ENCODE results near the gene RAD51B.

The RAD51B gene

DNA sequence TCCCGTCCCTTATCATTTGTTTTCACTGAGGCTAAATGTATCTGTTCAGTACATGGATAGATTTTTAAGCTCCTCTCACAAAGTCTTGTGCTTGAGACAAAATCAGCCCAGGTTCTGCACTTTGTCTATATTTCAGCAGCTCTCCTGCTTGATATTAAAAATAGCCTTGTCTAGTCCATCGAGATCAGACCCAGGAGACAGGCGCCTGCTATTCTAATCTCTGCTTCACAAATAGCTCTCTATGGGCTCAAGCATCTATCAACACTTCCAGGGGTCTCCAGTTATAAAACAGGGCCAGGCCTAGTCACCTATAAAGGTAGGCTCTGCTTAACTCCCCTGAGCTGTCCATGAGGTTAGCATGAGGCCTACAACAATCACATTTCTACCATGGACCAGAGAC is 910.8 kb downstream of the RAD51B start:
- no peak for DNase-seq

DNA sequence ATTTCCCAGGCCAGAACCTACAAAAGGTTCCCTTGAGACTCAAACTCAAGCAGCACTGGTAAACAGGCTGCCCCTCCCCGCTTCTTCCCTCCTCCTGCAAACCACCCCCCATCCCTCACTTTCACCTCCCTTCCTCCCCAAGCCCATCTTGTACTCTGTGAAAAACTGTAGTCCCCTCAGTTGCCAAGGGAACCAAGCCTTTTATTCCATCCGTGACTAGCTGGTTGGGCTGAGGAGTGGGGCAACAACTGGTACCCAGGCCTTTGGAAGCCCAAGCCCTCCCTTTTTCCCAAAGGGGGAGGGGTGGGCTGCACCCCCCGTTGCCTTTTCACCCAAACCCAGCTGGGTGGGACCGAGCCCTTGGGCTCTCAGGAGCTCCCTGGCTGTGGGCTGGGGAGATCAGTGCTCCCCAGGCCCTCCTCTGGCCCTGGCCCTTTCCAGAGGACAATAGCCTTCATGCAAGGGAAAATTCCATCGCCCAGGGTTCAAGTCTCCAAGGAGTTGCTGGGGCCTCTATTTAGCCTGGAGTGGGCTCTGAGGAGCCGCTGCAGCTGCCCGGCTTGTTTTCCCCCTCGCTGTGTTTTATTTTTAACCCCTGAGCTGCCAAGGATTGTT is 911.3 kb downstream of the RAD51B start:
- no peak for DNase-seq

DNA sequence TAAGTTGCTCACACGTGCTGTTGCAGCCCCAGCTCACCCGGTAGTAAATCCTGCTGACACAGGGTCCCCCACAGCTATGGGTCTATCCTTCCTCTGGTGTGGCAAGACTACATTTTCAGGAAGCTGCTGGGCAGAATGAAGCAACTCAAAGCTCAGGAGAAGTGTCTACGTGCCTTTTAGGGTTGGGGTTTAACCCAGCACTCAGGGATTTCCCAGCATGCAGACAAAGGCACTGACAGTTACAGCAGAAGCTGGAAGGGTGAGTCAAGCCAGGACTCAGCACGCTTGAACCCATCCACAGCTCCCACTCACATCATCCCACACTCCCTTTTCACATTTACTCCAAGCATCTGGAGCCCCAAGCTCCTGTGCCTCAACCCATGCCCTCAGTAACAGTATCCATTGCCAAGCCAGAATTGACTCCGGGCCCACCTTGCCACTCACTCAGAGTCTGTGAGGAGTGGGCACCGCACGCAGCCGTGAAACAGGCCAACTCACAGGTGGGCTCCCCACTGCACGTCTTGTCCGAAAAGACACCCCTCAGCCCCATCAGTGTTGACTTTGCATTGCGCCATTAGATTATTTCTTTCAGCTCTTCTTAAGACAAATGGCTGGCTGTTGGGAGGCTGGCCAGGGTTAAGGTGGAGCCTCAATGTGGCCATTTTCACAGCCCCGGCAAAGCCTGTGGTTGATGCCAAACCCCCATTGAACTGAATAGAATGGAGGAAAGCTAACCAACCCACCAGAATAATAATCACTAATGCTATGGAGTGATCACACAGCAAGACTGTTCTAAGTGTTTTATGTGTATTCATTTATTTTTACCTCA is 913.7 kb downstream of the RAD51B start:
- DNase-seq: no peak

DNA sequence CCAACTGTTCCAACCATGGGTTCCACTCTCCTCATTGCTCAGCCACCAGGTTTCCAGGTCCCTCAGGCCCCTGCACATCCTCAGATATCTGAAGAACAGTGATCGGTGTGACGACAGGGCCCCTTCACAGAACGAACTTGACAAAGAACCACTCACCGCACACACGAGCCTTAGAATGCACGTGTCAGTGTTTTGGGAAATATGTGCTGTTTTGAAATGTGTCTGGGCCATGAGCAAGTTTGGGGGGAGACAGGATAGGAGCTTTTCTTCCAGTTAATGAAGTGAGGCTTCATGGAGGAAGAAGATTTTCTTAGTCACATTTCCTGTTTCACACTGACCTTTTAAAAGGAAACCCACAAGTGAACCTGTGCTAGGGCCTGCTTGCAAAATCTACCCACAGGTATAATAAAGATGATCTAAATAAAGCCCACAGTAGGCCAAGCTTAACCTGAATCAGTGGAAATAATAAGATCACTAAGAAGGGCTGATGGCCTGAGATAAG is 914.7 kb downstream of the RAD51B start:
- no peak for DNase-seq

DNA sequence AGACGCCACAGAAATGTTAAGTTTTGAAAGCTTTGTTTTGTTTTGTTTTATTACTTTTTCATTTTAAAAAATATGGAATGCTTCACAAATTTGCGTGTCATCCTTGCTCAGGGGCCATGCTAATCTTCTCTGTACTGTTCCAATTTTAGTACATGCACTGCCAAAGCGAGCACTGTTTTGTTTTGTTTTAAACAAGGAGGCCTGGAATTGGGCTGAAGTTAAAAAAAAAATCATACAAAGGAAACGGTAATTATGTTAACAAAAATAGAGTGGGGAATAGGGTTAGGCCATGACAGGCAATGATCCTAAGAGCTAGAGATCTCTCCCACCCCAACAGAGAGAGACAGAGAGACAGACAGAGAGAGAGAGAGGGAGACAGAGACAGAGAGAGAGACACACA is 916.3 kb downstream of the RAD51B start:
- no peak for DNase-seq

DNA sequence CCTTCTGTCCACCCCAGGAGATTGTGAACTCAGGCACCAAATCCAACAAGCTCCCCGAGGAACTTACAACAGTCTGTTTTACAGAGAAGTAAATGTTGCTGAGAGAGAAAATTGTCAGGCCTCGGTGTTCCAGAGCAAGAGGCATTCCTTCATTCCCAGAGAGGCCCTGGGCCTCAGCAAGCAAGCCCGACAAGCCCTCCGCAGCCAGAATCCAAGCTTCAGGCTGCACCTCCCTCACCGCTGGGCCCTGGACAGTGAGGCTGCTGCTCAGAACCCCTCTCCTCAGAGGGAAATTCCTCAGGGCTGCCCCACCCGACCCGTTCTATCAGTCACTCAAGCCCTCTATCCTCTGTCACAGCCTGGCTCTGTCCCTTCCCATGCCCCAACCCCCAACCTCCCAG is 916.9 kb downstream of the RAD51B start:
- no peak for DNase-seq

DNA sequence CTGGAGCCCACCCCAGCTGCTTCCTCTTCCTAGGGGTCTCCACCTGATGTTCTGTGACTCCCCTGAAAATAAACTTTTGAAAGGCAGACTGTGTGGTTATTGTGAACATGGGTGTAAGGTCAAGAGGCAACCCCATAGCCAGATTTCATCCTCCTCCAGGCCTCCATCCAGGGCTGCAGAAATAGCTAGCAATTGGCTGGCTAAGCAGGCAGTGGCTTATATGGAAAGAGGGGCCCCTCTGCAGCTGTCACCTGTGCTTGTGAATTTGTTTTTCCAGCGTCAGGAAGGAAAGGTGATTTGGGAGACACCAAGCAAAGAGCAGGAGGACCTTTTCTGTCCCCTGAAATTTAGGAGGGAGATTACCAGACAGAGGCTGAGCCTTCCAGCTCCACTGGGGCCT is 917.5 kb downstream of the RAD51B start:
- no peak for DNase-seq

DNA sequence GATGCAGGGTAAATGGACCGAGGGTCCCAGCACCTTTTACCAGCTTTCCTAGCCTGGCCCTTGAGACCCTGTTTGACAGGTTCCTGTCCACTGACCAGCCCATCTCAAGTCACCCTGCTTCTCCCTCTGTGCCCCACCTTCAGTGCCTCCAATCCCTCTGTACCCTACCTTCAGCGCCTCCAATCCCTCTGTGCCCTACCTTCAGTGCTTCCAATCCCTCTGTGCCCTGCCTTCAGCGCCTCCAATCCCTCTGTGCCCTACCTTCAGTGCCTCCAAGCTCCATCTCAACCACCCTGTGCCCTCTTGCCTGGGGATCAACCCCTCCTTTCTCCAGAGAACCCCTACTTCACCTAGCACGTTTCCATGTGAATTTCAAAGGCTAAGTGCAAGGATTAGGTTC is 919.0 kb downstream of the RAD51B start:
- no peak for DNase-seq

DNA sequence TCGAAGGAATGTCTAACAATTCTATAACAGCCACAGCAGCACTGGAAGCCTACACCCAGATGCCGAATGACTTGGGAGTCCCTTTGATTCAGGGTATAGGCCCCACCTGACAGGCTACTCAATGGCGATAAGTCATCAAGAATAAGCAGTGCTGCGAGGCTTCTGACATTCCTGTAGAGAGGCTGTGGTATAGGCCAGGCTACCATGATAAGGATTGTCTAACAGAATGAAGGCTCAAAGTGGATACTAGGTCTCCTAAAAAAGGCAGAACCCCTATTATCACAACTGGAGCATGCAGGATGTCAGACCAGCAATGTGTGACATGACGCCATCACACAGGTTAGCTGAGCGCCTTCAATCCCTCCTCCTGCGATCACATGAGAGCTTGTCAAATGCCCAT is 920.1 kb downstream of the RAD51B start:
- no peak for DNase-seq

DNA sequence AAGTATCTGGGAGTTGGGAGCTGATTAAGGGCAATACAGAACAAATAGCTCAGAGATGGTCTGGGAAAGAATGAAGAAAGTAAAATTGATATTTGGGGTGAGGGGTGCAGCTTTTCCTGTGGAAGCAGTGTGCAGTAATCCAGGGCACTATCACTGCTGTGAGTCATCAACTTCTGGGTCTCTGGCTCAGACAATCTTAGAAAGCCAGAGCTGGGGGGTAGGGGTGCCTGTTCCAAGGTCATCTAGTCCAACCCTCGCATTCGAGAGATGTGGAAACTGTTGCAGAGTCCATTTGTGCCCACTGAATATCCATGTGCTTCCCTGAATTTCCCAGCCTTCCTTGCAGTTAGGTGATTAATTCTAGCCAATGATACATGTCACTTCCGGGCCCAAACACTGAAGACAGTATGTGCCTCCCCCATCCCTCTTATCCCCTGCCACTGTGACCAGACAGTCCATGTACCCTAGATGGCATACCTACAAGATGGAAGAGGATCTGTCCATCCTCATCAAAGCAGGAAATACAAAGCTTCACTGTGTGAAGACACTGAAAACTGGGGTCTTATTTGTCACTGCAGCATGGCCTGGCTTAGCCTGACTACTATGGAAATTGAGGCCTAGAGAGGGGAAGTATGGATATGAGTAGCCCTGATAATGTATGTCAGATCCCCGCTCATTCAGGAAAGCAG is 921.4 kb downstream of the RAD51B start:
- no peak for DNase-seq

DNA sequence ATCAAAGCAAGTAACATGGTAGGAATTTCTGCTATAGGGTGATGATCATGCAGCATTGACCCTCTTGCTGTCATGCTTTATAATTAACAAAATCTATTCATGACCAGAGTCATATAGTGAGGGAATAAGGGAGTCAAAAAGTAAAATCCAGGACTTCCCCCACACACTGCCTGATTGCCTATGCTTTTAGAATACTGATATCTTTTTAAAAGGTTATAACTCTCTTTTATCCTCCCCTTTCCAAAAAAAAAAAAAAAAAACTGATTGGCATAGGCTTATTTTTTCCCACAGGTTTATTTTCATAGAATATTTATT is 921.9 kb downstream of the RAD51B start:
- no peak for DNase-seq

DNA sequence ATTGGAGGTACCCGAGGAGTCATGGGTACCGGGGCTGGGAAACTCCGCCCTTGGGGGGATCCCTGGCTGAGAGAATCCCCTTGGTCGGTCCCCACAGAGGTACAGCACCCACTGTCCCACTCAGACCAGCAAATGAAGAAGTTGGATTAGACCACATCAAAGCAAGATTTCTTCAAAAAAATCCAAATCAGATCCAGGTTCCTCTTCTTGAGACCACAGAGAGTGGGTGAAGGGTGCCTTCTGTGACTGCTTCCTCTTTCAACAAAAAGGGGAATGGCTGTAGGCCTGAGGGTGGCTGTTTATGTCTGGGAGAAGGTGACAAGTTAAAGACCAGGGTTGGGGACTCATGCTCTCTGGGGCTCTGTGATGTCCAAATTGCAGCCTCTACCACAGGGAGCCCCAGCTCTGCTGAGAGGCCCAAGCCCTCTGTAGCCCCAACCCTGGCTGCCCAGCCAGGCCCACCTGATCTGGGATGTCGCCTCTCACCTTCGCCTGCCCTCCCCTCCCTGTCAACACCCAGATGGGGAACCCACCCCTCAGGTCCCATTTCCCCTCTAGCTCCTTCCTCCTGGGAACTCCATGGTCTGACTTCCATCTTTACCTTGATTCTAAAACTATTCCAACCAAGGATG is 922.4 kb downstream of the RAD51B start:
- no peak for DNase-seq

DNA sequence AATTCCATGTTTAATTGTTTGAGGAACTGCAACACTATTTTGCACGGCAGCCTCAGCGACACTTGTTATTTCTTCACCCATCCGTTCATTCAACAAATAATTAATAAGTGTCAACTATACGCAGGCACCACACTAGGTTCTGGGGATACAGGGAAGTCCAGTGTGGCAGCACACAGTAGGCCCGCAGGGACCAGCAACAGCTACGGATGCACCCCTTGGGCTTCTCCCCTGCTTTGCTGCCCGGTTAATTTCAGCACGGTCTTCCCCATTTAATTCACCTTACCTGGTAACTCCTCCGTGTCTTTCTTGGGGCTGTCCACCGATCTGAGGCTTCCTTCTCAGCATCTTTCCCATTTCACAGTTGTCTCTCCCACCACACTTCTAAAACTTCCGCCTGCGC is 925.0 kb downstream of the RAD51B start:
- no peak for DNase-seq

DNA sequence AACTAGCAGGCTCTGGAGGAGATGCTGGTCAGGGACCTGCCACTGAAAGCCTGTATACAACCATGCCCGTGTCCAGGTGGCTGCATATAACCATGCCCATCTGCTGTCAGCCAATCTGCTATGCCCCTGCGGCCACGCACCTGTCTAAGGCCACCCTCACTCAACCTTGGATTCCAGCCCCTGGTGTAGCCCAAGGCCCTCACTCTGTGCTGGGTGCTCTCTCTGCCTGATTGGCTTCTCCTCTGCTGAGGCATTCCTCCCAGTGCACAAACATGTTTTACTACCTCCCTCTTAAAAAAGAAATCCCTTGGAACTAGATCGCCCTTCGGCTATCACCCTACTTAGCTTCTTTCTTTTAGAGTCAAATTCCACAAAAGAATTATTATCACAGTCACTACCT is 927.8 kb downstream of the RAD51B start:
- no peak for DNase-seq

DNA sequence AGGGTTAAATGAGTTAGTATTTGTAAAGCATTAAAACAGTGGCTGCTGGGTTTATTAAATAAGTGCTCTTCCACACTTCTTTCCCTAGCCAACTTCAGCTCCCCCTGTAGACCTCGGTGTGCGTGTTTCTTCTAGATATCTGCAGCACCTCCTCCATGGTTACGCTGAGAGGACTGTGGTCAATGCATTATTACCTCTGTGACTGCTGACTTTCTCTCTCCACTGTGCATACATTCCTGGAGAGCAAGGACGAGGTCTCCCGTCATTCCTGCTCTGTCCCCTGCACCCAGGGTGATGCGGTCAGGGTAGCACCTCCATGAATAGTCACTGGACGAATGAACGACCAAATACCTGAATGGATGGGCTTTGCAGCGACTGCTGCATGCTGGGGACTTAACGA is 928.7 kb downstream of the RAD51B start:
- DNase-seq: no peak

DNA sequence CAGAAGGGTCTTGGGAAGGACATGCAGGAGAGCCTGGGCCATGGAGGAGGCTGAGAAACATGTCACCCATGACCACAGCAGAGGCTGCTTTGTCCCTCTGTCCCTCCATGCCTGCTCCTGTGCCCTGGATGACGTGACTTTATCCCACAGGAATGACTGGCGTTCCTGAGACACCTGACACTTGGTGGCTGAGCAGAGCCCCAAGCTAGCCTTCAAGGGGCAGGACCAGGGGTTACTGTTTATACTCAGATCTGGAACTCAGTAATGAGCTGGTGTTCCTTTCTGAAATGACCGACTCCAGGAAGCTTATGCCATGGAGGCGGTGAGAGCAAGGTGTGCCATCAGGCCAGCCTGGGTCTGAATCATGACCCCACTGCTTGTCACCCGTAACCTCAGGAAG is 929.1 kb downstream of the RAD51B start:
- DNase-seq: no peak

DNA sequence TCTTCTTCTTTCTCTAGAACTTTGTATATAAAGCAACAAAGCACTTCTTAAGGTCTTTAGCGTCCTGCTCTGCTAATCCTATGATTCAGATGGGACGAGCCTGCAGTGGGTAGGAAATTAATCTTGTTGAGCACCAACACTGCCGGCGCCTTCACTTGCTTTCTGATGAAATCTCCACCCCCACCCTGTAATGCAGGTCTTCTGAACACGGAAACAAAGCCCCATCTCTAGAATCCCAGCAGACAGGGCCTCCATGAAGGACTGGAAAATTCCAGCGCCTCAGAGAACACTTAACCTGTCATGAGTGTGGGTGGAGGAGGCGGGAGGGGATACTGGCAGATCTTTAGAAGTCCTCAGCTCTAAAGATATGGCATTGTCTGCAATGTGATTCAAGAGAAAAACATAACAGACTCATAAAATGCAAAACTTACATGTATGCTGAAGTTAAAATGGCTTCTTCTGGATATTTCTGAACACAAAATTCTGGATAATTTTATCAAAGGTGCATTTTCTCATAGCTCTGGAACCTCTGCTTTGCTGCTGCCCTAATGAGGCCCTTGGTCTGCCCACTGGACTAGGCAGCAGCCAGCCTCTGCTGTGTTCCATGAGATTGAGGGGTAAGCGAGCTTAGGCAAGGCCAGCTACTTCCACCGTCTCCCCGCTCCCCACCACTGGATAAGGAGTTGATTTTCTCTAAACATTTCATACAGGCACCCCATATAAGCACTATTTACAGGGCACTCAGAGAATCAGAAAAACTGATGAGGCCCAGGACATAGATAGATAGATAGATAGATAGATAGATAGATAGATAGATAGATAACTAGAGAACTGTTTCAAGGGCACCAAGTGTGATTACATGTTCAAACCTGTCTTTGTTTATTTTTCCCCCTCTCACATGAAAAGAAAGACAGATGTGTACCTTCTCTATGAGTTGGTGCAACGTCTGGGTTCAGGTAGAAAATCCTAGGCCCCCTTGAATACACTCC is 930.2 kb downstream of the RAD51B start:
- DNase-seq: no peak

DNA sequence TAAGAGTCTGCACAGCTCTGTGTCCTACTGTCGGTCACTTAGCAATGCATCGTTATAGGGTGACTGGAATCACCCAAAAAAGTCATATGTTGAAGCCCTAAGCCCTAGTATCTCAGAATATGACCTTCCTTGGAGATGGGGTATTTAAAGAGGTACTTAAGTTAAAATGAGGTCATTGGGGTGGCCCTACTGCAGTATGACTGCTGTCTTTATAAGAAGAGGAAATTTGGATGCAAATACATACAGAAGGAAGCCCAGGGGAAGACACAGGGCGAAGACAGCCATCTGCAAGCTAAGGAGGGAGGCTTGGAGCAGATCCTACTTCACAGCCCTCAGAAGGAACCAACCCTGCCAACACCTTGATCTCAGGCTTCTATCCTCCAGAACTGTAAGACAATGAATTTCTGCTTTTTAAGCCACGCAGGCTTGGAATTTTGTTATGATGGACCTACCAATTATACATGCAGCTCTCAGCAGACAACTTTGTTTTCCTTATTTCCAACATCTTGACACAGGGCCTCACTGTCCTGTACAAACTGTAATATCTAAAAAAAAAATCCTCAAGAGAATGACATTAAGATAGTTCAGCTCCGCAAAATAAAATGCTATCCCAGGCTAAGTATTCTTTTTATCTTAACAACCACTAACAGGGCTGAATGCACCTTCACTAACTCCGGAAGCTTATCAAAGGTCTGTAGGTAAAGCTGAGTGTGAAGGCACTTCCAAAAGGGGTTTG is 932.9 kb downstream of the RAD51B start:
- DNase-seq: no peak

DNA sequence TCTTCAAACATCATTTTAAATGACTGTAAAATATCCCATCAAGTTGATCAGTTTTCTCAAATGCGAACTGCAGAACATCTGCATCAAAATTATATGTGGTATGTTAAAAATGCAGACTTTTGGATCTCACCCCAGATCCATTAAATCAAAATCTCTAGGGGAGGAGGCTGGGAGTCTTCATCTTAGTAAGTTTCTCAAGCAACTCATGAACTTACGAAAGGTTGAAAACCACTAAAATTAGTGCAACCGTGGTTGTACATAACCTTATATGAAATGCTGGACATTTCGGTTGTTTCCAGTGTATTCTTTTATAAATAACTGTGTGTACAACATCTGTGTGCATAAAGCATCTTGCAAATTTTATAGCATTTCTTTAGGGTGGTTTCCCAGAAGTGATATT is 934.1 kb downstream of the RAD51B start:
- no peak for DNase-seq

DNA sequence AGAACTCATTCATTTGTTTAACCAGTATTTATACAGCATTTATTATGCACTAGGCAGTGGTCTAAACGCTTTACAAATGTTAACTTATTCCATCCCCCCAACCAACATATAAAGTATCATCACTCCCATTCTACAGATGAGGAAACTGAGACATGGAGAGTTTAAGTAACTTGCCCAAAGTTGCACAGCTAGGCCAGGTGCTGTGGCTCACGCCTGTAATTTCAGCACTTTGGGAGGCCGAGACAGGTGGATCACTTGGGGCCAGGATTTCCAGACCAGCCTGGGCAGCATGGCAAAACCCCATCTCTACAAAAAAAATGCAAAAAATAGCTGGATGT is 935.4 kb downstream of the RAD51B start:
- DNase-seq: no peak

DNA sequence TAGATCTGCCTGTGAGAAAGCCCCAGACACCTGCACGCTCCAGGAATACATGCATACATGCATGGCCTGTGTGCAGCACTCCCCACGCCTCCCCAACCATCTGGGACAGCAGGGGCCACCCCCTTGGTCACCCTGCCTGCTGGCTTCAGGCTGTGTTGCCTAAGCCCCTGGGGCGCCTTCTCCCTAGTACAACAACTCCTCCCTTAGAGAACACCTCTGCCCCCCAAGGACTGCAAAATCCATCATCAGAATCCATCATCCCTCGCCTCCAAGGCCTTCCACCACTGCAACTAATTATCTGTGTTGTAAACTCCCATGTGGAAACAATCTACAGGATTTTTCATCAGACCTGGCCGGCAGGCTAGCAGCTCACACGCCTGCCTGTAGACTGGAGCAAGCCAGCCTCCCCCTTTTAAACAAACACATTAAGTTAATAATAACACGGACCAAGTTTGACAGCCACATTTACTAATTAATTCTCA is 936.5 kb downstream of the RAD51B start:
- no peak for DNase-seq

DNA sequence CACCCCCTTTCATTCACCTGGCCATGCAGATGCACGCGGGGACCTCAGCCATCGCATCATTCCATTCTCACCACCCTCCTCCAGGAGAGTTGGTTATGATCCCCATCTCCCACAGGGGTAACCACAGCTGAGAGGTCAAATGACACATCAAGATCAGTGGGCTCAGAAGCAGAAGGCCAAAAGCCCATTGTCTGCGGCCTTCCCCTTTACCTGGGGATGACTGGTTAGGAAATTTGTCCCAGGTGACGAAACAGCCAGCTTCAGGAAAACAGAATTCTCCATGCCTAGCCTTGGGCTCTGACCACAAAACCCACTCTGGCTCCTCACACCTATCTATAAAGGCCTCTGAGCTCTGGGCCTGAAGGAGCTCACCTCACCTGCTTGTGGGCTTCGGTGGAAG is 937.2 kb downstream of the RAD51B start:
- DNase-seq: no peak

Data from NCI-H510A (cell line).